AG04450 (cell line): ENCODE results near the gene ZBBX. TPM values are rescaled to one million over a fixed set of nuclear protein-coding genes. Genes with fewer than 3 reads are reported as not detected.
A peak's percentile ranks its signal among the peaks of the same experiment; 100 is the strongest.

Experiments
- CTCF ChIA-PET: fragments of 300-600, 350-600 bp; formaldehyde crosslinking; extraction: SDS; loops from one replicate; lab custom pipeline; 2022; ENCODE audit warnings: antibody characterized with exemption, inconsistent platforms; lab: Charles Lee
- POLR2A ChIA-PET: fragments of 350-600 bp; formaldehyde crosslinking; extraction: SDS; loops from one replicate; lab custom pipeline; 2021; ENCODE audit warnings: antibody characterized with exemption, inconsistent platforms; lab: Yijun Ruan, JAX
- DNase-seq: peaks from one replicate; pipeline ENCODE4 v3.0.0-alpha.2; 2011; ENCODE audit warnings: low read depth, low spot score
- H3K27ac ChIP-seq: one replicate; pipeline ENCODE4 v1.5.1; 2012; ENCODE audit warnings: low read depth, low read length, control low read depth
- H3K27me3 ChIP-seq: one replicate; pipeline ENCODE4 v1.6.0; 2012; ENCODE audit warnings: low read length; ENCODE audit not compliant: control insufficient read depth, insufficient read depth
- H3K4me3 ChIP-seq: 2 replicates; pipeline ENCODE4 v1.5.1; 2011; ENCODE audit warnings: mild to moderate bottlenecking, low read depth, low read length, control low read depth
- H3K9me3 ChIP-seq: 2 replicates; pipeline ENCODE4 v1.5.1; 2012; ENCODE audit warnings: low read length; ENCODE audit not compliant: control insufficient read depth, insufficient read depth
- polyA plus RNA-seq: library from polyadenylated mRNA; depleted of rRNA; stranded (reverse); fragments of >200 nt; gene quantifications from 2 replicates; pipeline ENCODE4 v1.2.3, GENCODE V29; 2011
- TF ChIP-seq, protein P1 (sequence below): IDR thresholded peaks from 2 replicates; pipeline ENCODE4 v1.5.1; 2011; ENCODE audit warnings: low read depth, low read length, control low read depth, inconsistent platforms

ZBBX gene
- polyA plus RNA-seq, 1 experiment = not detected

DNA sequence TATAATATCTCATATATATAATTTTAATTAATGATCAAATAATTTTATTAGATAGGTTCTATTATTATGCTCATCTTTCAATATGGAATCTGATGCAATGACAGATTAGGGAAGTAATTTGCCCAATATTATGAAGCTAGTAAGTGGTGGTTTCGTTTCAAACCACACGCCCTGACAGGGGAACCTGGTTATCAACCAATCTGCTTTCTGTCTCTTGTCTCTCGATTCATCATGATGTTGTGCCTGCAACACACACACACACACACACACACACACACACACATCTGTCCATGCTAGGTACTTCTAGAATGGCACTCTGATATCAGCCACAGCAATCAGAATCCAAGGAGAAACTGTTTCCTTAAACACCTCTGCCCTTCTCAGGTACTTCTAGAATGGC, 128.4 kb downstream of the ZBBX start:
- H3K4me3 ChIP-seq = no peak overlapping the region
- ChIA-PET CTCF (no interaction called here), POLR2A (no interaction called here)
- peaks cover 6% of the 10 kb centered on the region; the same call in 1 of the 2 replicates for H3K9me3 ChIP-seq
- no peaks in the 10 kb centered on the region for H3K27me3 ChIP-seq
- no peak overlapping the region for H3K27ac ChIP-seq
- TF ChIP-seq, protein P1, sequence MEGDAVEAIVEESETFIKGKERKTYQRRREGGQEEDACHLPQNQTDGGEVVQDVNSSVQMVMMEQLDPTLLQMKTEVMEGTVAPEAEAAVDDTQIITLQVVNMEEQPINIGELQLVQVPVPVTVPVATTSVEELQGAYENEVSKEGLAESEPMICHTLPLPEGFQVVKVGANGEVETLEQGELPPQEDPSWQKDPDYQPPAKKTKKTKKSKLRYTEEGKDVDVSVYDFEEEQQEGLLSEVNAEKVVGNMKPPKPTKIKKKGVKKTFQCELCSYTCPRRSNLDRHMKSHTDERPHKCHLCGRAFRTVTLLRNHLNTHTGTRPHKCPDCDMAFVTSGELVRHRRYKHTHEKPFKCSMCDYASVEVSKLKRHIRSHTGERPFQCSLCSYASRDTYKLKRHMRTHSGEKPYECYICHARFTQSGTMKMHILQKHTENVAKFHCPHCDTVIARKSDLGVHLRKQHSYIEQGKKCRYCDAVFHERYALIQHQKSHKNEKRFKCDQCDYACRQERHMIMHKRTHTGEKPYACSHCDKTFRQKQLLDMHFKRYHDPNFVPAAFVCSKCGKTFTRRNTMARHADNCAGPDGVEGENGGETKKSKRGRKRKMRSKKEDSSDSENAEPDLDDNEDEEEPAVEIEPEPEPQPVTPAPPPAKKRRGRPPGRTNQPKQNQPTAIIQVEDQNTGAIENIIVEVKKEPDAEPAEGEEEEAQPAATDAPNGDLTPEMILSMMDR = no peak
- no peak for DNase-seq

DNA sequence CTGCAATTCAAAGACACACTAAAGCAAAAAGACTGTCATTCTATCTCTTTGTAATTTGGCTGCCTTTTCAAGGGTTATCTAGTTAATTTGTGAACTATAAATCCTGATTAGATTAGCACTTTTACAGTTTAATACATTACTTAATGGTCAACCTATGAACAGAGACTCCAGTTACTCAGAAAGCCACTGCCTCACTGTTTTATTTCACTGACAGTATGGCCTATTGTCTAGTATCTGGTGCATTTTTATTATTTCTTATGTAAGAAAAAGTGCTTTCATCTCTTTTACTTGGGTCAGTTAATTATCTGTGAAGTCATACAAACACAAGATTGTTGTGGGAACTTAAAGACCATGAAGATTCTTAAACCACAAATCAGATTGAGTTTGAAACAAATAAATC, 133.8 kb downstream of the ZBBX start:
- POLR2A ChIA-PET = no interaction called here
- TF ChIP-seq, protein P1 = no peak
- no peak overlapping the region for H3K4me3 ChIP-seq
- CTCF ChIA-PET = no interaction called here
- no peaks in the 10 kb centered on the region for H3K27me3 ChIP-seq
- peaks cover 9% of the 10 kb centered on the region for H3K9me3 ChIP-seq
- no peak for DNase-seq
- no peak overlapping the region for H3K27ac ChIP-seq

- H3K27me3 ChIP-seq = no peaks in the 10 kb centered on the region
- no peak for DNase-seq
- CTCF ChIA-PET = no interaction called here
- TF ChIP-seq, protein P1 = no peak
- H3K4me3 ChIP-seq = no peak overlapping the region
- H3K9me3 ChIP-seq = peaks cover 3% of the 10 kb centered on the region
- no peak overlapping the region for H3K27ac ChIP-seq
- POLR2A ChIA-PET = no interaction called here
Observed at GRCh38 chr3:167241048-167241845, 138.8 kb downstream of the ZBBX start.

DNA sequence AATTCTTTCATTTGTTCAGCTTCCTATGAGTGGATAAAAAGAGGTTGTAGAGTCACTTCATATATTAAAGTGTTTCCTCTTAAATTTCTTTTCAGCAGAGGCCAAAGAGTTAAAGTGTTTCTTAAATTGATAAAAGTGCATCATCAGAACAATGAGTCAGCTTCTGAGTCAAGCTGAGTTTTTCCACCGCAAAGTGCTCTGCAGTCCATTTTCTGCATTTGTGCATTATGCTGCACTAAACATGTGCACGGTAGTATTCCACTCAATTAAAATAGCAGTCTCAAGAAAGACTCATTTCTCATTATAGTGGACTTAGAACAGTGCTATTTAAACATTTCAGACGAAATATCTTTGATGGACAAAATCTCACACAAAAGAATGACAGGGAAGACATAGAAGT, 152.0 kb downstream of the ZBBX start:
- TF ChIP-seq, protein P1 = no peak
- POLR2A ChIA-PET = no interaction called here
- no peak overlapping the region for H3K27ac ChIP-seq
- H3K9me3 ChIP-seq = no peaks in the 10 kb centered on the region; the same call in 1 of the 2 replicates
- no peak overlapping the region for H3K4me3 ChIP-seq
- no peaks in the 10 kb centered on the region for H3K27me3 ChIP-seq
- CTCF ChIA-PET = no interaction called here
- DNase-seq = peak; percentile 2

- POLR2A ChIA-PET = no interaction called here
- no peaks in the 10 kb centered on the region for H3K27me3 ChIP-seq
- no peak overlapping the region for H3K27ac ChIP-seq
- DNase-seq = no peak
- CTCF ChIA-PET = no interaction called here
- H3K9me3 ChIP-seq = no peaks in the 10 kb centered on the region; the same call in 1 of the 2 replicates
- TF ChIP-seq, protein P1 = no peak
- H3K4me3 ChIP-seq = no peak overlapping the region
Observed at GRCh38 chr3:167225821-167226220, 154.3 kb downstream of the ZBBX start.
